Upper lobe of right lung (tissue), 1 donor: ENCODE data around the gene PRKAG3. TPM values are rescaled to one million over a fixed set of nuclear protein-coding genes. Genes with fewer than 3 reads are reported as not detected.
A peak's percentile ranks its signal among the peaks of the same experiment; 100 is the strongest.

ENCODE experiments used
- ATAC-seq: fragments of 200-7000 bp; cut with Tn5 transposase; one replicate; pipeline ENCODE4 v1.9.1; 2020; ENCODE audit warnings: mild to moderate bottlenecking, moderate library complexity
- DNase-seq: peaks from one replicate; pipeline ENCODE4 v3.0.0-alpha.2; 2020
- H3K27ac ChIP-seq: fragments of 200-600 bp; one replicate; pipeline ENCODE4 v1.8.0; 2022
- H3K27me3 ChIP-seq: fragments of 200-600 bp; one replicate; pipeline ENCODE4 v1.8.0; 2022; ENCODE audit warnings: mild to moderate bottlenecking
- H3K36me3 ChIP-seq: fragments of 200-600 bp; one replicate; pipeline ENCODE4 v1.8.0; 2022
- H3K4me1 ChIP-seq: fragments of 200-600 bp; one replicate; pipeline ENCODE4 v1.8.0; 2022
- H3K4me3 ChIP-seq: fragments of 200-600 bp; one replicate; pipeline ENCODE4 v1.8.0; 2022; ENCODE audit warnings: mild to moderate bottlenecking
- H3K9me3 ChIP-seq: fragments of 200-600 bp; one replicate; pipeline ENCODE4 v1.8.0; 2022
- CTCF ChIP-seq: fragments of 200-600 bp; IDR thresholded peaks from one replicate; pipeline ENCODE4 v1.8.0; 2022; ENCODE audit warnings: antibody characterized with exemption
- intact Hi-C: fragments of 100-400 bp; cut with DNase I; formaldehyde crosslinking; loops from one replicate; pipeline ENCODE4 v1.11.0; 2022
- total RNA-seq: library from RNA; stranded (reverse); fragmentation: NEBNext Ultra II Directional; extraction: Animal tissue kit (Norgen Biotek cat#: 25700); gene quantifications from one replicate; pipeline ENCODE4 v1.2.1, GENCODE V29; 2021
- donor health status: DM: no; HTN: yes; CAD: no; lungs with severe emphysema.

The PRKAG3 gene
- total RNA-seq, 1 donor from 2014 or later, result not detected

GRCh38 chr2:218839888-218840287 is 8.3 kb upstream of the PRKAG3 start:
- H3K9me3 ChIP-seq, result no peaks in the 10 kb centered on the region
- H3K4me1 ChIP-seq, result no peaks in the 10 kb centered on the region
- H3K27ac ChIP-seq, result no peak overlapping the region
- ATAC-seq (no peak), DNase-seq (no peak)
- H3K36me3 ChIP-seq, result no peaks in the 10 kb centered on the region
- H3K4me3 ChIP-seq, result no peak overlapping the region
- intact Hi-C loops, result no loop called here
- no peaks in the 10 kb centered on the region for H3K27me3 ChIP-seq
- TF ChIP-seq CTCF, result no peak

- no peak overlapping the region for H3K27ac ChIP-seq
- H3K36me3 ChIP-seq, result no peaks in the 10 kb centered on the region
- H3K4me1 ChIP-seq, result no peaks in the 10 kb centered on the region
- no peak for TF ChIP-seq CTCF
- H3K27me3 ChIP-seq, result no peaks in the 10 kb centered on the region
- intact Hi-C loops, result no loop called here
- DNase-seq (no peak), ATAC-seq (peak; percentile 81)
- no peaks in the 10 kb centered on the region for H3K9me3 ChIP-seq
- H3K4me3 ChIP-seq, result no peak overlapping the region
Observed at GRCh38 chr2:218839430-218839829, 7.8 kb upstream of the PRKAG3 start.

- H3K9me3 ChIP-seq, result no peaks in the 10 kb centered on the region
- TF ChIP-seq CTCF, result no peak
- H3K4me3 ChIP-seq, result no peak overlapping the region
- no peaks in the 10 kb centered on the region for H3K4me1 ChIP-seq
- no peak for ATAC-seq
- DNase-seq, result no peak
- intact Hi-C loops, result no loop called here
- no peaks in the 10 kb centered on the region for H3K36me3 ChIP-seq
- no peak overlapping the region for H3K27ac ChIP-seq
- no peaks in the 10 kb centered on the region for H3K27me3 ChIP-seq
Observed at GRCh38 chr2:218837495-218837894, 5.9 kb upstream of the PRKAG3 start.

GRCh38 chr2:218834685-218835084 is 3.1 kb upstream of the PRKAG3 start:
- no peak overlapping the region for H3K27ac ChIP-seq
- H3K4me1 ChIP-seq, result no peaks in the 10 kb centered on the region
- no peak for DNase-seq
- no peak for TF ChIP-seq CTCF
- H3K4me3 ChIP-seq, result no peak overlapping the region
- H3K9me3 ChIP-seq, result no peaks in the 10 kb centered on the region
- intact Hi-C loops, result no loop called here
- H3K36me3 ChIP-seq, result no peaks in the 10 kb centered on the region
- no peak for ATAC-seq
- no peaks in the 10 kb centered on the region for H3K27me3 ChIP-seq

DNA sequence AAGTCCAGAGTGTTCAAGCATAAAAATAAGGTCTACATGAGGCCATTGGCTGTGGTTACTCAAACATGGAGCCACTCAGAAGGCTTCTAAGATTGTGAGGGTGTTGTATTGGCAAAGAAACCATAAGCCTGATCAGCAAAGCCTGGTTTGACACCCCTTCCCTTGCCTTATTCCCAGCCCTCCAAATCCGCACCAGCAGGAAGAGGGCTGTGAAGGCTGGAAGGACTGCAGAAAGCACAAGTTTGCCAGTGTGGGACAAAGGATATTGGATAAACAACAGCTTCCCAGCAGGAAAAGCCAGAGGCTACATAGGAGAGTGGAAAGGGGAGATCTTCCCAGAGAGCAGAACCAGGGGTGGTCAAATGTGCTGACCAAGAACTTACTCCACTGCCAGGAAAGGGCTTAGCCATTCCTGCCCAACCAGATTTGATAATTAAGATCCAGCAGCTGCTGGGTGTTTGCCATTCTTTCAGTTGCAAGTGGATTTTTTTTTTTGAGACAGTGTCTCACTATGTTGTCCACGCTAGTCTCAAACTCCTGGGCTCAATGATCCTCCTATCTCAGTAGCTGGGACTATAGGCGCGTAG is 1.5 kb upstream of the PRKAG3 start:
- no peak for TF ChIP-seq CTCF
- no peak for DNase-seq
- Histone ChIP-seq H3K9me3 (no peaks in the 10 kb centered on the region), H3K36me3 (no peaks in the 10 kb centered on the region), H3K4me1 (no peaks in the 10 kb centered on the region), H3K27me3 (no peaks in the 10 kb centered on the region), H3K4me3 (no peak overlapping the region), H3K27ac (no peak overlapping the region)
- intact Hi-C loops, result no loop called here
- ATAC-seq, result no peak

DNA sequence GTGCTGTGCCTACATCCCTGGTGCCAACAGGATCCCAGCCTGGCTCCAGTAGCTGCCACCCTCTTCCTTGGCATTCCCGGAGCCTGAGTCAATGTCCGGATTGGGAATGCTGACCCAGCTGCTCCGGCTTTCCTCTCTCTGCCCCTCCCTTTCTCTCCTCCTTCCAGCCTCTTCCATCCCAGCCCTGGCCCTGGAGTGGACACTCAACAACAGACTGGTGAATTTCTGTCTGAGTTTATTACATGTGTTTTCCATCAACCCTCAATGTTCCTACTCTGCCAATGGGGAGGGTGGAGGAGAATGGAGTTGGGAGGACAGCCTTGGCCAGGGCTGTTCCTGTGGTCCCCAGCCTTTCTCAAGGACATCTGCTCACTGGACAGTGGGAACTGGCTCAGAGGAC is 917 bp upstream of the PRKAG3 start:
- no peaks in the 10 kb centered on the region for H3K36me3 ChIP-seq
- no peaks in the 10 kb centered on the region for H3K27me3 ChIP-seq
- H3K4me1 ChIP-seq, result no peaks in the 10 kb centered on the region
- ATAC-seq (peak; percentile 6), DNase-seq (no peak)
- H3K9me3 ChIP-seq, result no peaks in the 10 kb centered on the region
- H3K27ac ChIP-seq, result no peak overlapping the region
- no peak overlapping the region for H3K4me3 ChIP-seq
- intact Hi-C loops, result no loop called here
- TF ChIP-seq CTCF, result no peak
